WI38 (cell line): ENCODE results near the gene SHISA7.

ENCODE experiments used
- H3K4me3 ChIP-seq: 2 replicates; pipeline ENCODE4 v1.5.1; 2011; ENCODE audit warnings: low read depth, mild to moderate bottlenecking, control low read depth, low read length
- CTCF ChIP-seq: IDR thresholded peaks from 2 replicates; pipeline ENCODE4 v1.5.1; 2012; ENCODE audit warnings: low read depth, mild to moderate bottlenecking, control low read depth, low read length

SHISA7 gene

GRCh38 chr19:55473225-55474012, 30.3 kb upstream of the SHISA7 start:
- TF ChIP-seq CTCF = no peak
- no peak overlapping the region for H3K4me3 ChIP-seq

GRCh38 chr19:55472463-55472862, 29.4 kb upstream of the SHISA7 start:
- TF ChIP-seq CTCF = no peak
- H3K4me3 ChIP-seq = no peak overlapping the region

GRCh38 chr19:55471266-55471665, 28.2 kb upstream of the SHISA7 start:
- H3K4me3 ChIP-seq = no peak overlapping the region
- no peak for TF ChIP-seq CTCF

- no peak for TF ChIP-seq CTCF
- no peak overlapping the region for H3K4me3 ChIP-seq
Observed at GRCh38 chr19:55468054-55468393, 24.9 kb upstream of the SHISA7 start.

- no peak overlapping the region for H3K4me3 ChIP-seq
- peak; percentile 96 for TF ChIP-seq CTCF
Observed at GRCh38 chr19:55467236-55468053, 24.3 kb upstream of the SHISA7 start.

GRCh38 chr19:55466241-55466614, 23.1 kb upstream of the SHISA7 start:
- no peak for TF ChIP-seq CTCF
- H3K4me3 ChIP-seq = no peak overlapping the region
